Activated T-helper 1 cell treated with Interleukin-2 at 50 U/mL for 16 hours (primary cell): ENCODE results near the gene VDAC2.

Source experiments
- DNase-seq: peaks from one replicate; pipeline ENCODE4 v3.0.0-alpha.2; 2020; ENCODE audit warnings: low read depth

The VDAC2 gene

GRCh38 chr10:75231672-75232581 lies 21.3 kb downstream of the VDAC2 start:
- DNase-seq, result no peak

GRCh38 chr10:75233444-75234016 lies 22.9 kb downstream of the VDAC2 start:
- DNase-seq, result no peak

- DNase-seq, result peak; percentile 98
Measured at GRCh38 chr10:75234017-75234682, 23.6 kb downstream of the VDAC2 start.

GRCh38 chr10:75234683-75235374 lies 24.2 kb downstream of the VDAC2 start:
- DNase-seq, result peak; percentile 15

GRCh38 chr10:75235375-75236177 lies 25.0 kb downstream of the VDAC2 start, which contains the start of gene COMTD1:
Gene COMTD1 (minus strand): TSS chr10:75235957. CDS start chr10:75235928, 29 bp downstream.
- DNase-seq, result peak; percentile 89

GRCh38 chr10:75236178-75236825 lies 25.7 kb downstream of the VDAC2 start:
- no peak for DNase-seq

- no peak for DNase-seq
Measured at GRCh38 chr10:75238182-75239095, 27.8 kb downstream of the VDAC2 start.

- no peak for DNase-seq
Measured at GRCh38 chr10:75239096-75239790, 28.6 kb downstream of the VDAC2 start.

GRCh38 chr10:75240329-75241076 lies 29.9 kb downstream of the VDAC2 start:
- DNase-seq, result no peak

GRCh38 chr10:75243426-75243825 lies 32.8 kb downstream of the VDAC2 start:
- no peak for DNase-seq

- DNase-seq, result no peak
Measured at GRCh38 chr10:75244487-75245353, 34.1 kb downstream of the VDAC2 start.

GRCh38 chr10:75245354-75246250 lies 35.0 kb downstream of the VDAC2 start:
- no peak for DNase-seq

- DNase-seq, result no peak
Measured at GRCh38 chr10:75246506-75246905, 35.9 kb downstream of the VDAC2 start.

- no peak for DNase-seq
Measured at GRCh38 chr10:75247797-75248196, 37.2 kb downstream of the VDAC2 start.

GRCh38 chr10:75250934-75251333 lies 40.3 kb downstream of the VDAC2 start:
- no peak for DNase-seq
